A549 (cell line): Measurements from ENCODE around the gene GRID1.

Source experiments
- CHD2 ChIP-seq: fragments of 150-350 bp; IDR thresholded peaks from 2 replicates; pipeline ENCODE4 v1.6.1; 2014; ENCODE audit warnings: low read length; ENCODE audit not compliant: partially characterized antibody
- HES2 ChIP-seq: fragments of >200 bp; sonication (Bioruptor Twin); formaldehyde crosslinking; IDR thresholded peaks from 2 replicates; pipeline ENCODE4 v1.6.1; 2016
- HOXB13 ChIP-seq: fragments of 250-450 bp; sonication (Bioruptor Pico); IDR thresholded peaks from 2 replicates; pipeline ENCODE4 v1.5.0; 2020; ENCODE audit warnings: low read depth, mild to moderate bottlenecking, moderate library complexity
- MAFK ChIP-seq: fragments of 450-650 bp; IDR thresholded peaks from 2 replicates; pipeline ENCODE4 v1.6.1; 2014; ENCODE audit not compliant: partially characterized antibody
- MYC ChIP-seq: IDR thresholded peaks from 2 replicates; pipeline ENCODE4 v1.6.1; 2012; ENCODE audit warnings: mild to moderate bottlenecking, inconsistent platforms, low read length, improper control_type of control experiment, borderline replicate concordance
- POLR2AphosphoS2 ChIP-seq: conservative IDR thresholded peaks from 2 replicates; pipeline ENCODE4 v1.6.1; 2012; ENCODE audit warnings: low read length, improper control_type of control experiment, inconsistent platforms
- RFX5 ChIP-seq: fragments of 450-650 bp; IDR thresholded peaks from 2 replicates; pipeline ENCODE4 v1.7.1; 2014; ENCODE audit warnings: antibody characterized with exemption, mild to moderate bottlenecking, moderate library complexity
- ZNF302 ChIP-seq: fragments of 250-450 bp; sonication (Bioruptor Pico); IDR thresholded peaks from 2 replicates; pipeline ENCODE4 v1.9.0; 2021; ENCODE audit warnings: inconsistent platforms, mild to moderate bottlenecking, moderate library complexity
- TF ChIP-seq, protein P1 (sequence below): fragments of >200 bp; sonication (Bioruptor Twin); formaldehyde crosslinking; IDR thresholded peaks from 3 replicates; pipeline ENCODE4 v1.5.1; 2016

- TF ChIP-seq, protein P1, sequence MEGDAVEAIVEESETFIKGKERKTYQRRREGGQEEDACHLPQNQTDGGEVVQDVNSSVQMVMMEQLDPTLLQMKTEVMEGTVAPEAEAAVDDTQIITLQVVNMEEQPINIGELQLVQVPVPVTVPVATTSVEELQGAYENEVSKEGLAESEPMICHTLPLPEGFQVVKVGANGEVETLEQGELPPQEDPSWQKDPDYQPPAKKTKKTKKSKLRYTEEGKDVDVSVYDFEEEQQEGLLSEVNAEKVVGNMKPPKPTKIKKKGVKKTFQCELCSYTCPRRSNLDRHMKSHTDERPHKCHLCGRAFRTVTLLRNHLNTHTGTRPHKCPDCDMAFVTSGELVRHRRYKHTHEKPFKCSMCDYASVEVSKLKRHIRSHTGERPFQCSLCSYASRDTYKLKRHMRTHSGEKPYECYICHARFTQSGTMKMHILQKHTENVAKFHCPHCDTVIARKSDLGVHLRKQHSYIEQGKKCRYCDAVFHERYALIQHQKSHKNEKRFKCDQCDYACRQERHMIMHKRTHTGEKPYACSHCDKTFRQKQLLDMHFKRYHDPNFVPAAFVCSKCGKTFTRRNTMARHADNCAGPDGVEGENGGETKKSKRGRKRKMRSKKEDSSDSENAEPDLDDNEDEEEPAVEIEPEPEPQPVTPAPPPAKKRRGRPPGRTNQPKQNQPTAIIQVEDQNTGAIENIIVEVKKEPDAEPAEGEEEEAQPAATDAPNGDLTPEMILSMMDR, result no peak
- TF ChIP-seq POLR2AphosphoS2 (no peak), HOXB13 (CRISPR knock-in tag) (no peak), RFX5 (no peak), ZNF302 (no peak), MAFK (no peak), CHD2 (no peak), HES2 (no peak), MYC (no peak)
Observed at GRCh38 chr10:85873063-85873462, 493.5 kb downstream of the GRID1 start.
